GM21723 (cell line): ENCODE measurements around the gene GFOD1.

Experiments used
- ATAC-seq: cut with Tn5 transposase; IDR thresholded peaks from one replicate; pipeline ENCODE4 v1.9.1; 2021; ENCODE audit warnings: mild to moderate bottlenecking, moderate library complexity; ENCODE audit not compliant: unreplicated experiment

The GFOD1 gene

DNA sequence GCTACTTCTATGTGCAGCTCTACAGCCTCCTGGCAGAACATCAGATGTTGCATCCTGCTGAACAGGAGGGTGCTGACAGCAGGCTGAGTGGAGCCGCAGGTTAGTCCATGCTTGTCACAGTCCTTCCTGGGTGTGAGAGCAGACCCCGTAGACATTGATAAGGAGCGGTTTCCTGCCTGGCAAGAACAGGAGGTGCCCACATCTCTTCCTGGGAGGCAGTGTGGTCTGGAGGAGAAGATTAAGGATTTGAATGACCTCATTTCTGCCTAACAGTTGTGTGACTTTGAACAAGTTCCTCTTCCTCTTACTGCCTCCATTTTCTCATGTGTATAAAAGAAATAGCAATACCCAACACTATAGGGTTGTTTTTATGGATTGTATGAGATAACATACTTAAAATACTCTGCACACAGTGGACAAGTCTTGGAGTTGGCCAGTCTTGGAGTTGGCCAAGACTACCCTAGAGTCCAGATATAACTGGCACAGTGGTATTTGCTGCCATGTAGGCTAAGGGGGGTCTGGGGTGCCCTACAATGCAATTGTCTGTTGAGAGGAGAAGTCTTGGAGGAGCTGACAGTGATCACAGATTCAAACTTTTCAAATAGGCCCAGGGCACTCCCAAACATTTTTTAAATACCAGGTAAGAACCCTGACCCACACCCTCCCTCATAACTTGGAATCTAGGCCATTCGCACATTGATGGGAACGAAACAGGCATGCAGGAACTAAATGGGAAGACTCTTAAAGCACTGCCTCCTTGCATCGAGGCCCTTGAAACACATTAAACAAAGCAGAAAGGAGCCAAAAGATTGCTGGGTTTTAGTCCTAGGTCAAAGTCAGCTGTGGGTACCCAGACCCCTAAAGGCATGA lies 126.5 kb downstream of the GFOD1 start:
- ATAC-seq: no peak

GRCh38 chr6:13359287-13359686 lies 128.1 kb downstream of the GFOD1 start:
- no peak for ATAC-seq

DNA sequence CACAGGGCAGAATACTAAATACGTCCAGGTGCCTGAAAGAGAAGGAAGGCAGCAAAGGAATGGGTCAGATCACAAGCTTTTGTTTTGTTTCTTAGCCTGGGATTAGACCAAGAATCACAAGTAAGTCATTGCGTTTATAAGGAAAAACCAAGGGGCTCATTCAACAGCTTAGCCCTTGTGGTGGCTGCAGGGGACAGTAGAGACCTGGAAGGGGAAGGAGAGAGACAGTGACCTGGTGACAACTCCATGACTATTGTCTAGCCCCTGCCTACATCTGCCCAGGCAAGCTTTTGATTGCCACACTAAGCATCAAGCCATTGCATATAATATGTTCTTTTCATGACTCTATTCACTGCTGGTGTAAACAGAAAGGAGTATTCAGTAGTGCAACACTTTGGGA lies 128.9 kb downstream of the GFOD1 start:
- no peak for ATAC-seq

DNA sequence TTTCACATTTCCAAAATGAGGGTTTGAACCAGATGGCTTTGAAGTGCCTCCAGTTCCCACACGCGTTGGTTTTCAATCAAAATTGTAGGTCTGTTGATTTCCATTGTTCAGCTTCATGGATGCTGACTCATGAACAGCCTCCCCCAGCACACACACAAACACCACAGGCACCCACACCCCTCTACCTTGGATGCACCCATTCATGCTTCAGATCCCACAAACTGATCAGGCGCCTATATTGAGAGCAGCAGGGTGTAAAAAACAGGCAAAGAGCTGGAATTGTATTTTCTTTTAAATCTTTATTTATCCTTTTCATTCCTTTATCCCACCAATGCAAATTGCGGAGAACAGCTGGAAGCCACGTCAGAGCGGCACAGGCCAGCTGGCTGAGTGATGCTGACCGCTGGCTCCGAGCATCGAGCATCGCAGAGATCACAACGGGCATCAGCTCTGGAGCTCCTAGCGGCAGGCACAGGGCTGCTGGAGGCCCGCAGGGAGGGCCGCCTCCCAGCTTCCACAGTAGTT lies 129.8 kb downstream of the GFOD1 start:
- ATAC-seq: no peak

DNA sequence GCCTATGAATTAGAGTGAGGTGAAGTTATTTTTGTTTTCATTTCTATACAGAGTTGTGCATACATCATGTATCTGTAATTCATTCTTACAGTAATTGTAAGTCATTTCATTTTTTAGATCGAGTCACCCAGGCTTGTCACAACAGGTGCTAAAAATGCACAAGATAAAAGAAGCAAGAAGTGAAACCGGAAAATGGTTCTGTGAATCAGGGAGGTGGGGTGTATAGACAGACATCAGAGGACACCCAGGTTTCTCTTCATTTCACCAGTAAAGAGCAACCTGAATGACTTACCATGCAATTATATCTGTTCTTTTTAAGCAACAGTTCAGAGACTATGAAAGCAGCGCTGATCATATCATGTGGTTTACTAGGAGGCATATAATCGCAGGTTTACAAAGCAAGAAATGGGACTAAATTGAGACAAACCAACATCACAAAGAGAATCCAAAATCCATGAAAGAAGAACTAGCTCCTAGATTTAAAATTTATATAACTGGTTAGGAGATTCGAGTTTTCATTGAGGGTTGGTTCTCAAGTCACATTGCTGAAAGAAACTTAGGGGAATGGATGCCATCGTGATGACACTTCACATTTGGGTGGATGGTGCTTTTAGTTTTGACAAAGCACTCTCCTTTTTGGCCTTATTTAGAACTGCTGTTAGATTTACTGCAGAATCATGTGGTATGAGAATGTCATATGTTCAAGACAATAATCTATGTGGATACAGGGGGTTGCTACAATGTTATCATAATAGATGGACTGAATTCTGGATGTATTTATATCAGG lies 131.2 kb downstream of the GFOD1 start:
- ATAC-seq: peak; percentile 94

DNA sequence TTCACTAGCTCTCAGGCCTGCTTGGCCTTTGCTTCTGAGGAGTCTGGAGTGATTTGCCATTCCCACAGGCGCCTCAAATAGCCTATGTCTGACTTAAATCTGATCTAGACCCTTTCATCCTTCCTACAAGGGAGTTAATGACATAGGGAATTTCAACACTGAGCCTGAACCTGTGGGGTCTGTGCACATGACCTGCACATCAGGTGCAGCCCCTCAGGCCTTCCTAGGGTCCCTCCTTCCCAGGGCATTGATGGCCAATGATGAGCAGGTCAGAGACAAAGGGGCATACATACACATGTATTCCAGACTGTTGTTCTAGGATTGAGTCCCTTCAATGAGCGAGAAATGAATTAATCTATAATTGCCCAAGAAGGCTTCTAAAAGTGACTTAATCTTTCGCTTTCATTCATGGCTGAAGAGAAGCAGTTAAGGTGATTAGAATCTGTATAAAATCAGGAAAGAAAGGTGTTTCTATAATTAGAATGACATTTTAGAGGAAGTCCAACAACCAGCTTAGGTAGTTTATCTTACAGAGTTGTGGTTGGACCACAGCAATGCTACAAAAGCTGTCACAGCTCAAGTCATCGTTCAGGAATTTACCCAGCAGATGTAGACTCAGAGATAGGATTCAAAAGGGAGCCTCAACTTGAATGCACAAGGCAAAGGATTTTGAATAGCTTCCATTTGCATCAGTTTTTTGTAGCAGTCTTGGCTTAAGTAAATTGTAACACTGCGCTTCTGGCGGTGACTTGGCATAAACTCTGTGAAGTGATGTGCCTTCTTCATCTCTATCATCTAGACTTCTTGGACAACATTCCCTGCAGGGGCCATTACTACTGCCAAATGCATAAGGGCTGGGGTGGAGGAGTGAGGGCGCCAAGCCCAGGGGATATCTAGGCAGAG lies 132.1 kb downstream of the GFOD1 start:
- peak; percentile 46 for ATAC-seq

- ATAC-seq: no peak
Measured at GRCh38 chr6:13354331-13355042, 132.9 kb downstream of the GFOD1 start.

DNA sequence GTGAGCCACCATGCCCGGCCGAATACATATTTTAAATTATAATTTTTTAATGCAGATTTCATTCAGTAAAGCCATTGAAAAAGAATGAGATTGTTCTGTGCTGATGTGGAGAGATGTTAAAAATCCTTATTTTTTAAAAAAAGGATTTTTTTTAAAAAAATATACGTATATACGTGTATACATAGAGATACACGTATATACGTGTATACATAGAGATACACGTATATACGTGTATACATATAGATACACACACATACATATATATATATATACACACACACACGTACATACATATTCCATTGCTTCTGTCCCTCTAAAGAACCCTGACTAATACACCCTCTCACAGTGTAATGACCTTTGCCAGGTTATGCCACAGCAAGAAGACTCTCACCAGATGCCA lies 135.2 kb downstream of the GFOD1 start:
- ATAC-seq: no peak

DNA sequence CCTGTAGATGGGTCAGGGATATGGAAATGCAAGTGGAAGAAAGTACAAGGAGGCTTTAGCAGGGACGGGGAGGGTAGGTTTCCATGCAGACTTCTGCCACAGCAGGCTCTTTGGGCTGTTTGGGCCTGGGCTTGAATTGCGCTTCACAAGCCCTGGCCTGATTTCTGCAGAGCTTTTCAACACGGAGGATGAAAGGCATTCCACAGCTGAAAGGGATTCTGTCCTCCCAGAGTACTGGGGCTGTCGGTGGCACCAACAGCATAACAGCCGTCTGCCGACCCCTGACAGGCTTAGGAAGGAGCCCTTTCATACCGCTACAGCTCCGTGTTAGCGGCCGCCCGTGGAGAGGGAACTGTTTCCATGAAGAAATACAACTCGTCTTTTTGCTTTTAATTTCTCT lies 136.1 kb downstream of the GFOD1 start:
- ATAC-seq: no peak

DNA sequence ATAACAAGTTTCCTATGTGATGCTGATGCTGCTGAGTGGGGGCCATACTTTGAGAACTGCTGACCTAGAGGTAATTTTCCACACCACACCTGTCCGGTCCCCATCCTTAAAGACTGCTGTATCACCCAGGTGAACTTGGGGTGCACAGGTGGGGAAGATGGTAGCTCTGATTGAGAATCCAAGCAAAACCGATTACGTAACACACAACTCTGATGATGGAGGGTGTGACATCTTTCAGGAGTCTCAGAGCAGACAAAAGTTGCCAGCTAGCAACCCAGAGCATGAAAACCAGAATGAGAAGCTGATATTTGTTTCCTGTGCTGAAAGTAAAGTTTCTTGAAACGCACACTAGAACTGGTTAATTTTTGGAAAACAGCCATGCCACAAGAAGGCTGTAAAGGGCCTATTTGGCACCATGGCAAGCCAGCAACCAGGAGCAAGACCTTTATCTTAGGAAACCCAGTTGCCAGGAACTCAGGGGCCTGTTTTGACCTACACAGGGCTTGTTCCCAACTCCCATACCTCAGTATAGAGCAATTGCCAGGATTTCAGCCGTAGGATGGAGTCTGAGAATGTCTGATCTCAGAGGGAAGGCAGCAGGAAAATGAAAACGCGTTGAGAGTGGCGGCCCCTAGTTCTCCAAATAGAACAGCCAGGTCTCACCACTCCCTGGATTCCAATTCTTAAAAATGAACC lies 137.4 kb downstream of the GFOD1 start:
- no peak for ATAC-seq

- no peak for ATAC-seq
Measured at GRCh38 chr6:13348334-13349113, 138.9 kb downstream of the GFOD1 start.

DNA sequence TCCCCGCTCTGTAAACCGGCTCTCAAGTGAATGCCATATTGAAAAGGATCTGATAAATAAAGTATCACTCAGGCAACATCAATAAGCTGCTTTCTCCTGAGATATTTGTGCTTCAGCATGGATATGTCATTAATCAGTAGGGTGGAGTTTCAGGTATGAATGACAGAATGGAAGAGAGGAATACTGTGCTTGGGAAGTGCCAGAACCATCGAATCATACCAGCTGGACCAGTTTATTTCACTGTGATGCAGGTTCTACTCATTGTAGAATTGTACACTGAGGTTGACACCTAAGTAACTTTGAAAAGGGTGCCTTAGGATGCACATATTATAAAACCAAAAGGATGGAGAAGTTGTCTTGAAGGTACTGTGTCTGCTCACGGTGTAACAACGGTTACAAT lies 141.2 kb downstream of the GFOD1 start:
- ATAC-seq: no peak

DNA sequence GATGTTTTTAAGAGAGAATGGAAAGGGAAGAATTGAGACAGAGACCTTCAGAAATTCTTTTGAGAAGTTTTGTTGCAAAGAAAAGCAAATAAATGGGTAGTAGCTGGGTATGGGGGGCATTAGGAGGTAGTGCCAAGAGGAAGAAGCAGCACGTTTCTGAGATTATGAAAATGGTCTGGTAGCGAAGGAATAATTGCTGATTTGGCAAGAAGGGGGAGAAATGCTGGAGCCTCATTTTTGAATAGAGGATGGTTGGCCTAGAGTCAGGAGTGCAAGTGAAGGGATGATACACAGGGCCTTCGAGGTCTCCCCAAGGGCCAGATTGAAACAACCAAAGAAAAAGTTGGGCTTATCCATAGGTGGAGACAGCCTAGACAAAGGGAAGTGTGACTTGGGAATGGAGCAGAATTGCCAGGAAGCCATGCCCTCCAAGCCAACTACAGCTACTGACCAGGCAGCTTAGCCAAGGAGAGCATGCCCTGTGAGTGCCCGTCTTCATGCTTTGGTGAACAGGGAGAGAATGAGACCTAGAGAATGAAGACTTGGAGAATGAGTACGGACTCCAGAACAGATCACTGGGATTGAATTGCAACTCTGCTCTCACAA lies 144.9 kb downstream of the GFOD1 start:
- no peak for ATAC-seq

GRCh38 chr6:13339863-13340630 lies 147.4 kb downstream of the GFOD1 start:
- no peak for ATAC-seq

DNA sequence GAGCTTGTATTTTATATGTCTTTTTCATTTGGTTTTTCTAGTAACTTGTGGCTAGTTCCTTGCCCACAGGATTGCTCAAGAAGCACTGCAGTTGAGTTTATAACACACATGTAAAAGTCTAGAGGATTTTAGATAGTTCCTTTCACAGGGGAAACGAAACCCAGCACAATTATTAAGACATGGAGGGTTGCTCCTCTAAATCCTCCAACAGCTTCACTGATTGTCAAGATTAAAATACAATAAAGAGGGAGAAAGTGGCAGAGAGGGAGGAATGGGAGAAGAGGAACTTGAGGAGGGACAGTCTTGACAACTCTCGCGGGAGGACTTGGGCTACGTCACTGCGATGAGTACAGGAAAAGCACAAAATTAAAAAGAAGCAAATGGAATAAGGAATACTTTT lies 149.4 kb downstream of the GFOD1 start:
- no peak for ATAC-seq

GRCh38 chr6:13336553-13336952 lies 150.8 kb downstream of the GFOD1 start:
- ATAC-seq: no peak

GRCh38 chr6:13334953-13335352 lies 152.4 kb downstream of the GFOD1 start:
- ATAC-seq: no peak

DNA sequence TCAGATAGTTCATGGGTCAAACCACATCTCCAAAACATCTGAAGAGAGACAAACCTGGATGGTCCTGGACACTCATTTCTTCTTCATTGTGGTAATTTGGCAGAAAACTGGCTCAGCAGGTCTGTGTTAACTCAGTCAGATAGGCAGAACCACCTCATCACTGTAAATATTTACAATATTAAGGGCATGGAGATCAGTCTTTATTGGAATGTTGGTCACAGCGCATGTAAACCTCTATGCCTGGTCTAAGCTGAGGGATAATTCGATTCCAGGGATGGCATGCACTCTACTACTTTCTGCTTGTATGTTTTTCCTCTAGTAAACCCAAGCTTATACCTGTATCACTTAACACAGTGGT lies 155.1 kb downstream of the GFOD1 start:
- no peak for ATAC-seq
